HepG2 (cell line): ENCODE results near the gene ABT1. TPM values are rescaled to one million over a fixed set of nuclear protein-coding genes. Genes with fewer than 3 reads are reported as not detected.

Experiments
- ARID3A ChIP-seq: IDR thresholded peaks from 2 replicates; pipeline ENCODE4 v1.6.1; 2012; ENCODE audit warnings: low read depth, low read length, improper control_type of control experiment
- ATAD3A ChIP-seq: sonication (generic); formaldehyde crosslinking; IDR thresholded peaks from 2 replicates; pipeline ENCODE4 v1.4.0; 2020; ENCODE audit warnings: missing genetic modification reagents
- GPBP1L1 ChIP-seq: sonication (generic); formaldehyde crosslinking; IDR thresholded peaks from 2 replicates; pipeline ENCODE4 v1.5.0; 2020; ENCODE audit warnings: mild to moderate bottlenecking, missing genetic modification reagents
- IKZF5 ChIP-seq: IDR thresholded peaks from 2 replicates; pipeline ENCODE4 v1.6.1; 2018; ENCODE audit warnings: missing genetic modification reagents, mild to moderate bottlenecking, missing compliant biosample characterization
- LCORL ChIP-seq, 2 experiments: fragments of 450-650 bp in 1 of 2; sonication (generic) in 1 of 2; formaldehyde crosslinking in 1 of 2; IDR thresholded peaks; 2 replicates each; pipeline versions ENCODE4 v1.5.0 to v1.6.1; 2017 to 2020; ENCODE audit warnings: antibody characterized with exemption in 1 of 2, missing genetic modification reagents in 1 of 2
- MTA3 ChIP-seq: sonication (generic); formaldehyde crosslinking; IDR thresholded peaks from 2 replicates; pipeline ENCODE4 v1.4.0; 2020; ENCODE audit warnings: missing genetic modification reagents
- MTF2 ChIP-seq: sonication (generic); formaldehyde crosslinking; IDR thresholded peaks from 2 replicates; pipeline ENCODE4 v1.5.0; 2020; ENCODE audit warnings: missing genetic modification reagents, borderline replicate concordance
- NPAS2 ChIP-seq: sonication (generic); formaldehyde crosslinking; IDR thresholded peaks from 2 replicates; pipeline ENCODE4 v1.8.0; 2022; ENCODE audit warnings: mild to moderate bottlenecking, missing genetic modification reagents, borderline replicate concordance
- SIX1 ChIP-seq: sonication (generic); formaldehyde crosslinking; IDR thresholded peaks from 2 replicates; pipeline ENCODE4 v1.4.0; 2020; ENCODE audit warnings: missing genetic modification reagents, borderline replicate concordance
- SNAI1 ChIP-seq: sonication (generic); formaldehyde crosslinking; IDR thresholded peaks from 2 replicates; pipeline ENCODE4 v1.5.0; 2020; ENCODE audit warnings: mild to moderate bottlenecking, missing genetic modification reagents, borderline replicate concordance
- TERF1 ChIP-seq: sonication (generic); formaldehyde crosslinking; IDR thresholded peaks from 2 replicates; pipeline ENCODE4 v1.8.0; 2022; ENCODE audit warnings: mild to moderate bottlenecking, missing genetic modification reagents, moderate library complexity
- YY1 ChIP-seq: IDR thresholded peaks from 2 replicates; pipeline ENCODE4 v1.6.1; 2011; ENCODE audit warnings: low read length, low read depth, moderate library complexity, mild to moderate bottlenecking; ENCODE audit not compliant: insufficient read depth, insufficient replicate concordance
- ZBED4 ChIP-seq: sonication (generic); formaldehyde crosslinking; IDR thresholded peaks from 2 replicates; pipeline ENCODE4 v1.4.0; 2020; ENCODE audit warnings: missing genetic modification reagents, borderline replicate concordance
- ZBTB7B ChIP-seq: sonication (generic); formaldehyde crosslinking; IDR thresholded peaks from 2 replicates; pipeline ENCODE4 v1.4.0; 2020; ENCODE audit warnings: missing genetic modification reagents
- ZNF737 ChIP-seq: sonication (generic); formaldehyde crosslinking; IDR thresholded peaks from 2 replicates; pipeline ENCODE4 v1.5.0; 2020; ENCODE audit warnings: missing genetic modification reagents, mild to moderate bottlenecking, borderline replicate concordance
- ZNF776 ChIP-seq: sonication (generic); formaldehyde crosslinking; IDR thresholded peaks from 2 replicates; pipeline ENCODE4 v1.4.0; 2020; ENCODE audit warnings: mild to moderate bottlenecking, missing genetic modification reagents
- ZSCAN30 ChIP-seq: sonication (generic); formaldehyde crosslinking; IDR thresholded peaks from 2 replicates; pipeline ENCODE4 v1.5.0; 2020; ENCODE audit warnings: mild to moderate bottlenecking, missing genetic modification reagents
- ZSCAN31 ChIP-seq: sonication (generic); formaldehyde crosslinking; IDR thresholded peaks from 2 replicates; pipeline ENCODE4 v1.5.0; 2020; ENCODE audit warnings: low read depth, mild to moderate bottlenecking, missing genetic modification reagents
- ZSCAN9 ChIP-seq: IDR thresholded peaks from 2 replicates; pipeline ENCODE4 v1.6.1; 2016; ENCODE audit warnings: borderline replicate concordance
- polyA plus RNA-seq, 8 experiments: library from polyadenylated mRNA; depleted of rRNA in 3 of 8; stranded (reverse) in 7 of 8; unstranded in 1 of 8; fragments of >200 nt; fragmentation: Illumina TruSeq in 4 of 8; extraction: Trizol in 4 of 8; gene quantifications; 2 replicates each; pipeline versions ENCODE4 v1.2.1 to v1.2.3, GENCODE V29; 2011 to 2016; ENCODE audit warnings: low read depth in 4 of 8, missing spikeins in 1 of 8, mixed read lengths in 1 of 8; ENCODE audit not compliant: insufficient read depth in 1 of 8
- total RNA-seq, 5 experiments: library from RNA; depleted of rRNA; stranded (reverse); fragments of >200 nt; fragmentation: Illumina TruSeq; extraction: Trizol; gene quantifications; 2 replicates each; pipeline ENCODE4 v1.2.3, GENCODE V29; 2016; ENCODE audit warnings: low read depth in 1 of 5

ABT1 gene
- total and polyA plus RNA-seq, 2 of the 13 experiments (the other 11 are each of a cell fraction or from before 2014, with no cell fraction given) = 38.4 TPM

GRCh38 chr6:26556263-26557070 is 40.3 kb upstream of the ABT1 start (continued):
- TF ChIP-seq ZBED4 (CRISPR knock-in tag) (no peak), MTF2 (CRISPR knock-in tag) (no peak), NPAS2 (CRISPR knock-in tag) (no peak), YY1 (peak; percentile 31), ZSCAN9 (CRISPR knock-in tag) (peak; percentile 91), ATAD3A (CRISPR knock-in tag) (no peak), LCORL (IDR thresholded peaks at IDR 0.05) (peak; percentile 91), LCORL (CRISPR knock-in tag; IDR thresholded peaks at IDR 0.05) (peak; percentile 96), ARID3A (peak; percentile 94), MTA3 (CRISPR knock-in tag) (no peak), IKZF5 (CRISPR knock-in tag) (peak; percentile 90), ZSCAN31 (CRISPR knock-in tag) (0 out of 2 replicates have a peak, but pooled peaks have one; percentile 46), SNAI1 (no peak), ZBTB7B (CRISPR knock-in tag) (no peak), GPBP1L1 (CRISPR knock-in tag) (no peak), ZNF737 (no peak), ZSCAN30 (CRISPR knock-in tag) (no peak), SIX1 (CRISPR knock-in tag) (no peak), TERF1 (CRISPR knock-in tag) (no peak), ZNF776 (CRISPR knock-in tag) (no peak)
